Hippocampal formation (tissue), 2 donors: ENCODE data around the gene SUPT5H.
A peak's percentile ranks its signal among the peaks of the same experiment; 100 is the strongest.

Experiments used
- DNase-seq, 2 donors: peaks; one replicate each; lab custom pipeline; 2025; lab: John Stamatoyannopoulos, UW

SUPT5H gene

DNA sequence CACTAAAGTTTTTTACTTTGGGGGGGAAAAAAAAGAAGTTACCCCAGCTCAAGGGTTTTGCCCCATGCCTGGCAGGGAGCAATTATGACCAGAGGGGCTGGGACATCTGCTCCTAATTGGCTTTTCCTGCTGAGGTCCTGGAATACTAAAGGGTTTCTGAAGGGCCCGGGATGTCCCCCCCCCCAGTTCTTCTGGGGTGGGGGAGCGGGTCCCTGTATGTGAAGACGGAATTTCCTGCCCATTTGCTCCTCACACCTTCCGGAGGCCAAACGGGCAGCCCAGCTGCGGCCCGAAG is 52.3 kb downstream of the SUPT5H start:
- DNase-seq = no peak

DNA sequence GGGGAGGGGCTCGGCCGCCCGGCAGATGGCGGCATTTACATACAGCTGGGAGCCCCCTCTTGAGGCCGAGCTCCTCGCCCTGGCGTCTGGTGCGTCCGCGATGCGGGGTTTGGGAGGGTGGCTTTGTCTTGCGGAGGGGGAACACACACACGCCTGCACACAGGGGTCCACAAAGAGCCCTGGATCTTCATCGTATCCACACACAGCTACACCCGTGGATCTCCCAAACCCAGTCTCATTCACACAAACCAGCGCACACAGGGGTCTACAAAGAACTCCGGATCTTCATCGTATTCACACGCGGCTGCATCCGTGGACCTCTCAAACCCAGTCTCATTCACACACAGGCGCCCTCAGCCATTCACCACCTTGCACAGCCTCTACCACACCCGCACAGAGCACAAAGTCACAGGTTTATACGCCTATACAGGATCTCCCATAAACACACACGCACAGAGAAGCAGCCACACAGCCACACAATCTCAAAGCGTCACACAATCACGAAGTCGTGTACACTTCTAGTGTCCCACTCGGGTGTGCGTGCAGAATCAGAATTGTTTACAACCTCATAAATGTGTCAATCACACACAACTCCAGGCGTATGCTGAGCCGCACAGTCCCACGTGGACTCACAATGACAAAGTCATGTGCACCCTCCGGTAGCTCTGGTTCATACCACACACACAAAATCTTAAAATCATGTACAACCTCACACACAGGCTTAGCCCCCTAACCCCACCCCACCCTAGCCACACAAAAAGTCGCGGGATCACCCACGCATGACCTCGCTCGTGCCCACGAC is 52.8 kb downstream of the SUPT5H start:
- peak; percentile 2 to 7 for DNase-seq

DNA sequence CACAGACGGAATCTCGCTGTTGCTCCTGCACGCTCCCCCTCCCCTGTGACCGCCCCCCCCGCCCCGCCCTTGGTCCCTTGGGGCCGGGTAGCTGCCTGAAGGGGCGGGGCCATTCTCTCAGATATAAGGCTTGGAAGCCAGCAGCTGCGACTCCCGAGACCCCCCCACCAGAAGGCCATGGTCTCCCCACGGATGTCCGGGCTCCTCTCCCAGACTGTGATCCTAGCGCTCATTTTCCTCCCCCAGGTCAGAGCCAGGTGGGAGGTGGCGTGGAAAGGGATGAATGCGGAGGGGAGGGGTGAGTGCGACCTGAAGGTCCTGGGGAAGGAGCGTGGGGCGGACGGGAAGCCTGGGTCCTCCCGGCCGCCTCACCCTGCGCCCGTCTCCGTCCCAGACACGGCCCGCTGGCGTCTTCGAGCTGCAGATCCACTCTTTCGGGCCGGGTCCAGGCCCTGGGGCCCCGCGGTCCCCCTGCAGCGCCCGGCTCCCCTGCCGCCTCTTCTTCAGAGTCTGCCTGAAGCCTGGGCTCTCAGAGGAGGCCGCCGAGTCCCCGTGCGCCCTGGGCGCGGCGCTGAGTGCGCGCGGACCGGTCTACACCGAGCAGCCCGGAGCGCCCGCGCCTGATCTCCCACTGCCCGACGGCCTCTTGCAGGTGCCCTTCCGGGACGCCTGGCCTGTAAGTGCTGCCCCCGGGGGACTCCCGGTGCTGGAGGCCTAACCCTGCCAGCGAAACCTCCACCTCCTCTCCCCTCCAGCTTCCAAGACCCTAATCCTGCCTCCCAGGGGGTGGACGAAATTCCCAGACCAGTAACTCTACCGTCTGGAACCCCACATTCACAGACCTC is 53.6 kb downstream of the SUPT5H start, which contains the start of gene DLL3:
Gene DLL3 (plus strand): TSS at position 150 of the 845 bp plus-strand sequence. CDS start 28 bp downstream, at position 178.
- no peak for DNase-seq

DNA sequence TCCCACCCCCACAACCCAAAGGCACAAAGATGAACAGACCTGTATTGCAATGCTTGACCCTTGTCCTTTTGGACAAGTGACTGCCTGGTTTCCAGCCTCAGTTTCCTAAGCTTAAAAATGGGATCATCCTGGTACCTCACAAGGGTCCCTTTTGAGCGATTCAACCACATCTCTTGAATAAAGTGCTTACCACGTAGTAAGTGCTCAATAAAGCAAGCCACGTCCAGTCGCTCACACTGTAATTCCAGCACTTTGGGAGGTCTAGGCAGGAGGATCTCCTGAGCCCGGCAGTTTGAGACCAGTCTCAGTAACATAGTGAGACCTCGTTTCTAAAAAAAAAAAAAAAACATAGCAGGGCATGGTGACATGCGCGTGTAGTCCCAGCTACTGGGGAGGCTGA is 54.5 kb downstream of the SUPT5H start:
- no peak for DNase-seq

DNA sequence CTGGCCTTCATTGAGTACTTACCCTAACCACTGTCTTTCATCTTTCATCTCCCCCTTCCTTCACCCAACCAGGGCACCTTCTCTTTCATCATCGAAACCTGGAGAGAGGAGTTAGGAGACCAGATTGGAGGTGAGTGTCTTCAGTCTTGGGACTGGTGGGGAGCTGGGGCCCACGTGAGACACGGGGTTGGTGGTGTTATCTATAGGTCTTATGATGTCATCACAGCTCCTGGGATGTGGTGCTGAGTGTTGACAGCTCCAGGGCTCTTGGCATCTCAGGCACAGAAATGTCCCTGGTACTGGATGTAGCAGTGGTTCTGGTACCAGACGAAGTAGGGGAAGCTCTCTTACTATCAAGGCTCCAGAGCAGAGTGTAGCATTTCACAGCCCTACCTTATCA is 55.2 kb downstream of the SUPT5H start:
- no peak for DNase-seq

DNA sequence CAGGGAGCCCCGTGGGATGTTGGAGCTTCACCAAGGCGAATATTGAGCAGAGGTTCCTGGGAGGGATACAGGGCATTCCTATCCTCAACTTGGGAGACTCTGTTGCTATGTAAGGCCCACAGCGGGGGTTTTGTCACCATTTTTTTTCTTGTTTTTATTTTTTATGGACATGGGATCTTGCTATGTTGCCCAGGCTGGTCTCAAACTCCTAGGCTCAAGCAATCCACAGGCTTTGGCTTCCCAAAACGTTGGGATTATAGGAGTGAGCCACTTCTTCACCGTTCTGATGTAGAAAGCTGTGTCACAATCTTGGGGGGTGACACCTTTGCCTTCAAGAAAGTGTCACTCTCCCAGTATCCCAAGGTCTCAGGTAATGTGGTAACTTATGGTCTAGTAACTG is 56.0 kb downstream of the SUPT5H start:
- no peak for DNase-seq

DNA sequence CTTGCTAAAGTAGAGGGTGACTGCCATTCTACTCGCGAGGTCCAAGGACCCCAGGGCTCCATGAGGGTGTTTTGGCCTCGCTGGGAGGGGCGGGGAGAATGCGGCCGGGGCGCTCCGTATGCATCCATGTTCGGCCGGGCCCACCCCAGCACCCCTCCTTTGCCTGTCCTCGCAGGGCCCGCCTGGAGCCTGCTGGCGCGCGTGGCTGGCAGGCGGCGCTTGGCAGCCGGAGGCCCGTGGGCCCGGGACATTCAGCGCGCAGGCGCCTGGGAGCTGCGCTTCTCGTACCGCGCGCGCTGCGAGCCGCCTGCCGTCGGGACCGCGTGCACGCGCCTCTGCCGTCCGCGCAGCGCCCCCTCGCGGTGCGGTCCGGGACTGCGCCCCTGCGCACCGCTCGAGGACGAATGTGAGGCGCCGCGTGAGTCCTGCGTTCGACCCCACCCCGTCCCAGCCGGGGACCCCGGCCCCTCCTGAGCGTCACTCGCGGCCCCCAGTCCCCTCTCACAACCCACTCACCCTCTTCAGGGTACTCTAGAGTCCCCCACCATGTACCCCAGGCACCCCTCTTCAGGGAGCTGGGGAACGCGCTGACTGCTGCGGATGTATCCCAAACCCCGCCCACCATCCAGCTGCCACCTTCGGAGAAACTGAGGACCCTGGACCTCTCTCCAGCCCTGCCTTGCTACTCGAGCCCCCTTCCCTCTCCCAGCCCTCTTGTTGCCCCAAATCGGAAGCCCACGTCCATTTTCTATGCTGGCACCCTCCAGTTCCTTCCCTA is 57.4 kb downstream of the SUPT5H start:
- no peak for DNase-seq

DNA sequence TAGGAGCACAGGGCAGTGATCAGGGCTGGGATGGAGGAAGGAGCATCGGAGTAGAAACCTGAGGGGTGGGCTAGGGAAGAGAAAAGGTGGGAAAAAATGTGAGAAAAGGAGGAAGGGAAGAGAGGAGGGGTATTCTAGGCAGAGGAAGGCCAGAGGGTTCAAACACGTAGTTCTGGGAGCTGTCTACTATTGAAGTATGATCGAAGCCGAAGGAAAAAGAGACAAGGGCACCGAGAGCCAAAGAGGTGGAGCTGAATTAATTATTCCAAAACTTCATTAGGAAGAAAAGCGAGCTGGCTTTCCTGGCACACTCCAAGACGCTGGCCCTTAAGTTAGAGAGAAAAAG is 61.2 kb downstream of the SUPT5H start:
- DNase-seq = no peak

DNA sequence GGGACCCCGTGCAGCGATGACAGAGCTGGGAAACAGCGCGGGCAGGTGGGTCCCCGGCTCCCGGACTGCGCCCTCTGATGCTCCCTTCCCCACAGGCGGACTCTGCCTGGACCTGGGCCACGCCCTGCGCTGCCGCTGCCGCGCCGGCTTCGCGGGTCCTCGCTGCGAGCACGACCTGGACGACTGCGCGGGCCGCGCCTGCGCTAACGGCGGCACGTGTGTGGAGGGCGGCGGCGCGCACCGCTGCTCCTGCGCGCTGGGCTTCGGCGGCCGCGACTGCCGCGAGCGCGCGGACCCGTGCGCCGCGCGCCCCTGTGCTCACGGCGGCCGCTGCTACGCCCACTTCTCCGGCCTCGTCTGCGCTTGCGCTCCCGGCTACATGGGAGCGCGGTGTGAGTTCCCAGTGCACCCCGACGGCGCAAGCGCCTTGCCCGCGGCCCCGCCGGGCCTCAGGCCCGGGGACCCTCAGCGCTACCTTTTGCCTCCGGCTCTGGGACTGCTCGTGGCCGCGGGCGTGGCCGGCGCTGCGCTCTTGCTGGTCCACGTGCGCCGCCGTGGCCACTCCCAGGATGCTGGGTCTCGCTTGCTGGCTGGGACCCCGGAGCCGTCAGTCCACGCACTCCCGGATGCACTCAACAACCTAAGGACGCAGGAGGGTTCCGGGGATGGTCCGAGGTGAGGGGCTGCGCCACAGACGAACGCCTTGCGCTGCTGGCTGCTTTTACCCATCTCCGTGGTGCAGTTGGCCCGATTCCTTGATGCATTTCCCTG is 61.7 kb downstream of the SUPT5H start:
- DNase-seq = peak in 1 of 2 donors; percentile 1

DNA sequence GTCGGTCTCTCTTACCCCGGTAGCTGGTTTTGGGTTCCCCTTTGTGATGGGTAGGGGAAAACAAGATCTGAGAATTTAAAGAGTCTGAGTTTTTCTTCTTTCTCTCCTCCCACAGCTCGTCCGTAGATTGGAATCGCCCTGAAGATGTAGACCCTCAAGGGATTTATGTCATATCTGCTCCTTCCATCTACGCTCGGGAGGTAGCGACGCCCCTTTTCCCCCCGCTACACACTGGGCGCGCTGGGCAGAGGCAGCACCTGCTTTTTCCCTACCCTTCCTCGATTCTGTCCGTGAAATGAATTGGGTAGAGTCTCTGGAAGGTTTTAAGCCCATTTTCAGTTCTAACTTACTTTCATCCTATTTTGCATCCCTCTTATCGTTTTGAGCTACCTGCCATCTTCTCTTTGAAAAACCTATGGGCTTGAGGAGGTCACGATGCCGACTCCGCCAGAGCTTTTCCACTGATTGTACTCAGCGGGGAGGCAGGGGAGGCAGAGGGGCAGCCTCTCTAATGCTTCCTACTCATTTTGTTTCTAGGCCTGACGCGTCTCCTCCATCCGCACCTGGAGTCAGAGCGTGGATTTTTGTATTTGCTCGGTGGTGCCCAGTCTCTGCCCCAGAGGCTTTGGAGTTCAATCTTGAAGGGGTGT is 62.5 kb downstream of the SUPT5H start:
- DNase-seq = no peak

DNA sequence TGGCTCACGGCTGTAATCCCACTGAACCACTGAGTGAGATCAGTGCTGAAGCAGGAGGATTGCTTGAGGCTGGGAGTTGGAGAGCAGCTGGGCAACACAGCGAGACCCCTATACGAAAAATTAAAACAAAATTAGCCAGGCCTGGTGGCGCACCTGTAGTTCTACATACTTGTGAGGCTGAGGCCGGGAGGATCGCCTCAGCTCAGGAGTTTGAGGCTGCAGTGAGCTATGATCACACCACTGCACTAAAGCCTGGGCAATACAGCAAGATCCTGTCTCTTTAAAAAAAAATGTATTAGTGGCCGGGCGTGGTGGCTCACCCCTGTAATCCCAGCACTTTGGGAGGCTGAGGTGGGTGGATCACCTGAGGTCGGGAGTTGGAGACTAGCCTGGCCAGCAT is 63.2 kb downstream of the SUPT5H start:
- no peak for DNase-seq

DNA sequence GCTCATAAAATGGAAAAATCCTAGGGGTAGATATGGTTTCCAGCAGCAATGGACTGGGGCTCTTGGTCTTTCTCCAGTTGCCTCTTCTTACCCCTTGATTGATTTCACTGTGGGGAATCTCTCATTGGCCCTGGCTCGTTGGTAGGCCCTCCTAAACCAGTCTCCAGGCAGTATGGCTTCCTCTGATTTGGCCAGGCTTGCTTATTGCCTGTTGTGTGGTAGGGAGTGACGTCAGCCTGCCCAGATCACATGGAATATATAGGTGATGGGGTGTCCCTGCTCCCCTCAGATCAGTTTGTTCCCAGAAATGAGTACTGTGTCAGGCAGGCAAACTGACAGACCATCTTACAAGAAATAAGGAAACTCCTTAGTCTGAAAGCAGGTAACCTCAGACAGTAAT is 63.9 kb downstream of the SUPT5H start:
- no peak for DNase-seq

DNA sequence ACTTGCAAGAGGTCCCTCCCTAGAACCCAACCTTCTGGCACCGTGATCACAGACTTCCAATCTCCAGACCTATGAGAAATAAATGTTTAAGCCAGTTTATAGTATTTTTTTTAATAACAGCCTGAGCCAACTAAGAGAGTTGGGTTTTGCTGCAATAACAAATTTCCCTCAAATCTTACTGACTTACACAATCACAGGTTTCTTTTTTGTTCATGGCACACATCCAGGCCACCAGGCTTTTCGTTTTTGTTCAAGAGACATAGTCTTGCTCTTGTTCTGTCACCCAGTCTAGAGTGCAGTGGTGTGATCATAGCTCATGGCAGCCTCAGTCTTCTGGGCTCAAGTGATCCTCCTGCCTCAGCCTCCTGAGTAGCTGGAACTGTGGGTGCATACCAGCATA is 67.6 kb downstream of the SUPT5H start:
- DNase-seq = no peak

DNA sequence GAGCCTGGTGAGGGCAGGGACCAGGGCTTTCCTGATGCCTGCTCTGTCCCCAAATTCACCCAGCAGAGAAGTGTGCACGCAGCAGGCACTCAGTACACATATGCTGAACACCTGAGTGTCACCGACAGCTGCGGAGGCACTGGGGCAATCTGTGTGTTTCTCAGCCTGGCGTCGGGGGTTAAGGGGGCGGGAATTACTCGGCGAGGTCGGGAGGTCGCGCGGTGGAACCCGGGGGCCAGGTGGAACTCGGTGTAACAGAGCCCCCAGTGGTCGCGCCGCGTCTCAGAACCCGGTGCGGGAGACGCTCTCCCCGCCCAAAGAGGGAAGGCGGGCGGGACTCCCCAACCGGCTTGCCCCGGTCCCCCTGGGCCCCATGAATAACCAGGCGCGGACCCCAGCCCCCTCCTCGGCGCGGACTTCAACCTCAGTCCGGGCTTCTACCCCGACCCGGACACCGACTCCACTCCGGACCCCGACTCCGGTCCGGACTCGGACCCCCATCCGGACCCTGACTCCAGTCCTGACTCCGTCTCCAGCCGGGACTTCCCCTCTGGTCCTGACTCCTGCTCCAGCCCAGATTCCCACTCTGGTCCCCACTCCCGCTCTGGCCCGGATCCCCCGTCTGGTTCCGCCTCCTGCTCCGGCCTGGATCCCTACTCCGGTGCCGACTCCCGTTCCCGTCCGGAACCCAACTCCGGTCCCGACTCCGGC is 69.6 kb downstream of the SUPT5H start, which contains the start of gene SELENOV:
Gene SELENOV (plus strand): TSS at position 300 of the 711 bp plus-strand sequence. CDS start 74 bp downstream, at position 374.
- no peak for DNase-seq

DNA sequence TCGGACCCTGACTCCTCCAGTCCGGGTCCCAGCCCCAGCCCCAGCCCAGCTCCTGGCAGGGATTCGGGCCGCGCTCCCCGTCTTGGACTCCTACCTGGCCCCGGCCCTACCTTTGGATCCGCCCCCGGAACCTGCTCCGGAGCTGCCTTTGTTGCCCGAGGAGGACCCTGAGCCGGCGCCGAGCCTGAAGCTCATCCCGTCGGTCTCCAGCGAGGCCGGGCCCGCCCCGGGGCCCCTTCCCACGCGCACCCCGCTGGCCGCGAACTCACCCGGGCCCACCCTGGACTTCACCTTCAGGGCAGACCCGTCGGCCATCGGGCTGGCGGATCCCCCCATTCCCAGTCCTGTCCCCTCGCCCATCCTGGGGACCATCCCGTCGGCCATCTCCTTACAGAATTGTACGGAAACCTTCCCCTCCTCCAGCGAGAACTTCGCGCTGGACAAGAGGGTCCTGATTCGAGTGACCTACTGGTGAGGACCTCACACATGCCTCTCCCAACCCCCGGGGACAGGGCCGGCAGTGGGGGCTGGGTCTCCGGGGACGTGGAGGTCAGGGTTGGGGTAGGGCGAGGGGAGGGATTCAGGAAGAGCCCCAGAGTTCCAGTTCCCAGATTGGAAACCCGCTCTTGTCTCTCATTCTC is 70.3 kb downstream of the SUPT5H start:
- no peak for DNase-seq

DNA sequence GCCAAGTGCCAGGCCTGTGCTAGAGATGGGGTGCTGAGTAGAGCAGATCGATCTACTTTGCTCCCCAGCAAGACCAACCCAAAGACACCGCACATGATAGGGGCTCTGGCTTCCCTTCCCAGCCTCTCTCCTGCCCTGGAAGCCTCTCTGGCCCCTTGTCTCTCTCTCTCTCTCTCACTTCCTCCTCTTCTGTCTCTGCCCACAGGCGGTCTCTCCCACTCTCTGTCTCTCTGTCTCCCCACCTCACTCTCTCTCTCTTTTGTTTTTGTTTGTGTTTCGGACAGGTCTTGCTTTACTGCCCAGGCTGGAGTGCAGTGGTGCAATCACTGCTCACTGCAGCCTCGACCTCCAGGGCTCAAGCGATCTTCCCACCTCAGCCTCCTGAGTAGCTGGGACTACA is 70.9 kb downstream of the SUPT5H start:
- DNase-seq = no peak

DNA sequence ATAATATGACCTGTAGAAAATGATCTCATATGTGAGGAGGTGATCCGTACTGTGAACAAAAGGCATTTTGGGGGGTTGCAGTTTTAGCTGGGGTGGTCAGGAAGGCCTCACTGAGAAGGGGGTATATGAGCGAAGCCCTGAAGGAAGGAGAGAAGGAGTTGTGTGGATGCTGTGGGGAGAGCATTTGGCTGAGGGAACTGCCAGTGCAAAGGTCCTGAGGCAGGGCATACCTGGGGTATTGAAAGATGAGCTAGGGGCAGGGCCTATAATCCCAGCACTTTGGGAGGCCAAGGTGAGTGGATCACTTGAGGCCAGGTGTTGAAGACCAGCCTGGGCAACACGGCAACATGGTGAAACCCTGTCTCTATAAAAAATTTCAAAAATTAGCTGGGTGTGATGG is 72.0 kb downstream of the SUPT5H start:
- DNase-seq = no peak

DNA sequence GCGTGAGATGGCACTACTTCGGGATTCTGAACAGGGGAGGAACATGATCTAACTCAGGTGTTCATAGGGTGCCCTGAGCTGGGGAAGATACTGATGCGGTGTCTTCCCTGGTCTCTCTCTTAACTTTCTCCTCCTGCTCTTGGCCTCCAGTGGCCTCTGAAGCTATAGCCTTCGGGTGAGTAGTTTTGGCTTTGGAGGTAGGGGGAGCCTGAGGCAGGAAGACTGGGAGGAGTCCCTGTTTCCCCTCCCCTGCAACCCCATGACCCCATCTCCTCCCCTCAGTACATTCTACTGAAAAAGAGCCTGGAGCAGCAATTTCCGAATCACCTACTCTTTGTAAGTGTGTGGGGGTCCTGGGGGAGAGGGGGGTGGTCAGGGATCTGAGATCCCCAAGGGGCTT is 73.1 kb downstream of the SUPT5H start:
- DNase-seq = no peak

DNA sequence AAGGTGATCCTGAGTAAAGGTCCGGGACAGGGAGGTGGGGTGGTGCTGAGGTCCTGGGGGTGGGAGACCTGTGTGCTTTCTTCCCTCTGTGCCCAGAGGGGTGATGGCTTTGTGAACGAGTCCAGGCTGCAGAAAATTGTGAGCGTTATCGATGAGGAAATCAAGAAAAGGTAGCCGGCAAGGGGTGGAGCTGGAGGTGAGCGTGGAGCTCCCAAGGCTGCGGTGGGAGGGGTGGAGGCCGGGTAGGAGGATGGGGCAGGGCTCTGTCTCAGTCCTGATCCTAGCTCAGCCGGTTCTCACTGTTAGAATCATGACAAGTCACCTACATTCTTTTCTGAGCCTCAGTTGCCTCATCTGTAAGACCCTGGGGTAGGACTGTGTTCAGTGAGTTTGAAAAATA is 73.6 kb downstream of the SUPT5H start:
- DNase-seq = no peak
